OCI-LY1 (cell line): ENCODE measurements around the gene COL25A1.

Source experiments
- H2AFZ ChIP-seq: fragments of 200-600 bp; sonication (generic), shearing (Covaris generic); 2 replicates; pipeline ENCODE4 v1.6.0; 2014; ENCODE audit warnings: antibody characterized with exemption, mild to moderate bottlenecking, low read length
- H3F3A ChIP-seq: fragments of 200-600 bp; sonication (generic), shearing (Covaris generic); 2 replicates; pipeline ENCODE4 v1.6.0; 2014; ENCODE audit warnings: mild to moderate bottlenecking, antibody characterized with exemption, low read length, moderate library complexity; ENCODE audit not compliant: insufficient read depth
- H3K27ac ChIP-seq: fragments of 200-600 bp; sonication (generic); 2 replicates; pipeline ENCODE4 v1.5.1; 2014; ENCODE audit warnings: low read length, mixed run types, mild to moderate bottlenecking, low read depth; ENCODE audit not compliant: poor library complexity, severe bottlenecking
- H3K27me3 ChIP-seq: fragments of 200-600 bp; sonication (generic); 2 replicates; pipeline ENCODE4 v1.6.0; 2014; ENCODE audit warnings: antibody characterized with exemption, mild to moderate bottlenecking, low read length, moderate library complexity; ENCODE audit not compliant: insufficient read depth
- H3K36me3 ChIP-seq: fragments of 200-600 bp; sonication (generic); 2 replicates; pipeline ENCODE4 v1.6.1; 2014; ENCODE audit warnings: mild to moderate bottlenecking, antibody characterized with exemption, low read length, moderate library complexity, mixed read lengths; ENCODE audit not compliant: insufficient read depth
- H3K4me1 ChIP-seq: fragments of 200-600 bp; sonication (generic); 2 replicates; pipeline ENCODE4 v1.5.1; 2014; ENCODE audit warnings: mild to moderate bottlenecking, low read length, moderate library complexity; ENCODE audit not compliant: insufficient read depth, severe bottlenecking
- H3K4me2 ChIP-seq: fragments of 200-600 bp; sonication (generic), shearing (Covaris generic); 2 replicates; pipeline ENCODE4 v1.6.1; 2014; ENCODE audit warnings: low read length
- H3K4me3 ChIP-seq: fragments of 200-600 bp; sonication (generic); 2 replicates; pipeline ENCODE4 v1.5.1; 2014; ENCODE audit warnings: low read length, low read depth, mild to moderate bottlenecking, mixed read lengths; ENCODE audit not compliant: poor library complexity, severe bottlenecking
- H3K79me2 ChIP-seq: fragments of 200-600 bp; shearing (Covaris generic); 2 replicates; pipeline ENCODE4 v1.6.1; 2016; ENCODE audit warnings: mixed run types, low read length, mixed read lengths; ENCODE audit not compliant: insufficient read depth
- H3K9ac ChIP-seq: fragments of 200-600 bp; sonication (generic), shearing (Covaris generic); 2 replicates; pipeline ENCODE4 v1.6.1; 2014; ENCODE audit warnings: mild to moderate bottlenecking, low read length, mixed read lengths
- H3K9me2 ChIP-seq: fragments of 200-600 bp; sonication (generic), shearing (Covaris generic); 2 replicates; pipeline ENCODE4 v1.6.1; 2014; ENCODE audit warnings: low read depth, mild to moderate bottlenecking, low read length, mixed read lengths
- H3K9me3 ChIP-seq: fragments of 200-600 bp; shearing (Covaris generic); 2 replicates; pipeline ENCODE4 v1.6.1; 2014; ENCODE audit warnings: low read length, mixed read lengths
- H4K20me1 ChIP-seq: fragments of 200-600 bp; sonication (generic), shearing (Covaris generic); 2 replicates; pipeline ENCODE4 v1.6.0; 2016; ENCODE audit warnings: mild to moderate bottlenecking, low read length; ENCODE audit not compliant: insufficient read depth
- EZH2 ChIP-seq: fragments of 200-600 bp; sonication (generic), shearing (Covaris generic); IDR thresholded peaks from 2 replicates; pipeline ENCODE4 v1.8.0; 2017; ENCODE audit warnings: borderline replicate concordance, mixed run types, mild to moderate bottlenecking, antibody characterized with exemption, low read length, moderate library complexity, mixed read lengths
- TF ChIP-seq, protein P1 (sequence below): fragments of 200-600 bp; sonication (generic), shearing (Covaris generic); IDR thresholded peaks from 2 replicates; pipeline ENCODE4 v1.5.1; 2017; ENCODE audit warnings: mild to moderate bottlenecking, antibody characterized with exemption, low read length, moderate library complexity, mixed read lengths

Gene COL25A1

DNA sequence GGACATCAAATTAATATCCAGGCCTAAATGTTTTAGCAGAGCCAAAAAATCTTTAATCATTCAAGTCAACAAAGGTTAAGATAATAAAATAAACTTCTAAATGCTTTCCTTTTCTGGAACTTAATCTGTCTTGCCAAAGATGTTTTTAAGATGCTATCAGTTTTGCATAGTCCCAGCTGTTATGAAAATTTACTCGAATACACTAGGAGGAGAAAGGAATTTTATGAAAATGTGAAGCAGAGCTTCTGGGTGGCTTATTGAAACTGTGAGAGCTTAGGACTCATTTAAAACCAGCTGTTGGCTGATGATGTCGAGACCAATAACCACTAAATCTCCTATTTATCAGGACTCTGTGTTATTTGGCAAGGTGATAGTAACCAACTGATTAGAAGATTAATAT is 337.4 kb downstream of the COL25A1 start:
- Histone ChIP-seq H2AFZ (no peak overlapping the region), H3K4me1 (no peaks in the 10 kb centered on the region), H3K79me2 (no peaks in the 10 kb centered on the region), H3K4me3 (no peak overlapping the region), H3K27ac (no peak overlapping the region), H3K36me3 (no peaks in the 10 kb centered on the region), H4K20me1 (no peaks in the 10 kb centered on the region), H3K9ac (no peak overlapping the region), H3K27me3 (no peaks in the 10 kb centered on the region), H3F3A (no peaks in the 10 kb centered on the region), H3K9me2 (no peaks in the 10 kb centered on the region), H3K4me2 (no peak overlapping the region), H3K9me3 (no peaks in the 10 kb centered on the region)
- no peak for TF ChIP-seq EZH2
- TF ChIP-seq, protein P1, sequence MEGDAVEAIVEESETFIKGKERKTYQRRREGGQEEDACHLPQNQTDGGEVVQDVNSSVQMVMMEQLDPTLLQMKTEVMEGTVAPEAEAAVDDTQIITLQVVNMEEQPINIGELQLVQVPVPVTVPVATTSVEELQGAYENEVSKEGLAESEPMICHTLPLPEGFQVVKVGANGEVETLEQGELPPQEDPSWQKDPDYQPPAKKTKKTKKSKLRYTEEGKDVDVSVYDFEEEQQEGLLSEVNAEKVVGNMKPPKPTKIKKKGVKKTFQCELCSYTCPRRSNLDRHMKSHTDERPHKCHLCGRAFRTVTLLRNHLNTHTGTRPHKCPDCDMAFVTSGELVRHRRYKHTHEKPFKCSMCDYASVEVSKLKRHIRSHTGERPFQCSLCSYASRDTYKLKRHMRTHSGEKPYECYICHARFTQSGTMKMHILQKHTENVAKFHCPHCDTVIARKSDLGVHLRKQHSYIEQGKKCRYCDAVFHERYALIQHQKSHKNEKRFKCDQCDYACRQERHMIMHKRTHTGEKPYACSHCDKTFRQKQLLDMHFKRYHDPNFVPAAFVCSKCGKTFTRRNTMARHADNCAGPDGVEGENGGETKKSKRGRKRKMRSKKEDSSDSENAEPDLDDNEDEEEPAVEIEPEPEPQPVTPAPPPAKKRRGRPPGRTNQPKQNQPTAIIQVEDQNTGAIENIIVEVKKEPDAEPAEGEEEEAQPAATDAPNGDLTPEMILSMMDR: no peak

- TF ChIP-seq, protein P1: no peak
- TF ChIP-seq EZH2: no peak
- Histone ChIP-seq H3K4me3 (no peak overlapping the region), H3K27ac (no peak overlapping the region), H3K79me2 (no peaks in the 10 kb centered on the region), H3K36me3 (no peaks in the 10 kb centered on the region), H4K20me1 (no peaks in the 10 kb centered on the region), H3K9ac (no peak overlapping the region), H2AFZ (no peak overlapping the region), H3K4me2 (no peak overlapping the region), H3K4me1 (no peaks in the 10 kb centered on the region), H3K9me3 (no peaks in the 10 kb centered on the region), H3K27me3 (no peaks in the 10 kb centered on the region), H3F3A (no peaks in the 10 kb centered on the region), H3K9me2 (no peaks in the 10 kb centered on the region)
Observed at GRCh38 chr4:108963910-108964309, 338.5 kb downstream of the COL25A1 start.

DNA sequence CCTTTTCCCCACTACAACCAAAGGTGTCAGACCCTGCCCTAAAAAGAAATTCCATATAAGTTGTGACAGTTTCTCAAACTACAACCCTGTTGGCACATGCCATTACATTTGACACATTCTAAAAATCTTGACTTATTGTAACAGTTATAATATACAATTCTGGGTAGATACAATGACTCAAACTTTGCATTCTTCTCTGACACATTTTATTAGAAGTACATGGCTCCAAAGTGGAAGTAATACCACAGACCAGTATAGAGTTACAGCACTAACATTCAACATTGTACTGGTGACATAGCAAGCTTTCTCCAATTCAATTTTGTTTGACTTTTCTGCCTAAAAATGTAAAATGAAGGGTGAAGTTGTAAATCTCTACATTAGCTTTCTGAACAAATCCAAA is 343.0 kb downstream of the COL25A1 start:
- Histone ChIP-seq H4K20me1 (no peaks in the 10 kb centered on the region), H3K9me2 (no peaks in the 10 kb centered on the region), H2AFZ (no peak overlapping the region), H3K9me3 (no peaks in the 10 kb centered on the region), H3K27me3 (no peaks in the 10 kb centered on the region), H3K36me3 (no peaks in the 10 kb centered on the region), H3K79me2 (no peaks in the 10 kb centered on the region), H3K9ac (no peak overlapping the region), H3K4me1 (no peaks in the 10 kb centered on the region), H3K4me2 (no peak overlapping the region), H3F3A (no peaks in the 10 kb centered on the region), H3K27ac (no peak overlapping the region), H3K4me3 (no peak overlapping the region)
- TF ChIP-seq EZH2: no peak
- TF ChIP-seq, protein P1: no peak
